Myocyte (in vitro differentiated cells): ENCODE measurements around the gene TNIP3. TPM values are rescaled to one million over a fixed set of nuclear protein-coding genes. Genes with fewer than 3 reads are reported as not detected.

Experiments
- DNase-seq: peaks from one replicate; pipeline ENCODE4 v3.0.0-alpha.2; 2012; ENCODE audit warnings: low read depth
- total RNA-seq: library from RNA; depleted of rRNA; stranded (reverse); fragments of >200 nt; gene quantifications from 2 replicates; pipeline ENCODE4 v1.2.3, GENCODE V29; 2014

TNIP3 gene
- total RNA-seq, 1 donor from 2014 or later, result not detected

DNA sequence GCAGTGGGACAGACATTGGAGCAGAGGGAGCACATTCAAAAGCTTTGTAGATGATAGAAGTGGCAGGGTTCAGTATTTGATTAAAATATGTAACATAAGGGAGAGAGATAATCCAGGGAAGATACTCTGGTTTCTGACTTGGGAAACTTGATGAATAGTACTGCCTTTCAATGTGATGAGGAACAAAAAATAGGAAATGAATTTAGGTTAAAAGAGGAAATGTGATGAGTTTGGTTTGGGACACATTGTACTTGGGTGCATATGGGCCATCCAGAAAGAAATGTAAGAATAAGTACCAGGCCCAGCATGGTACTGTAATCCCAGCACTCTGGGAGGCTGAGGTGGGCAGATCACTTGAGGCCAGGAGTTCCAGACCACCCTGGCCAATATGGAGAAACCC is 70.9 kb downstream of the TNIP3 start:
- no peak for DNase-seq

DNA sequence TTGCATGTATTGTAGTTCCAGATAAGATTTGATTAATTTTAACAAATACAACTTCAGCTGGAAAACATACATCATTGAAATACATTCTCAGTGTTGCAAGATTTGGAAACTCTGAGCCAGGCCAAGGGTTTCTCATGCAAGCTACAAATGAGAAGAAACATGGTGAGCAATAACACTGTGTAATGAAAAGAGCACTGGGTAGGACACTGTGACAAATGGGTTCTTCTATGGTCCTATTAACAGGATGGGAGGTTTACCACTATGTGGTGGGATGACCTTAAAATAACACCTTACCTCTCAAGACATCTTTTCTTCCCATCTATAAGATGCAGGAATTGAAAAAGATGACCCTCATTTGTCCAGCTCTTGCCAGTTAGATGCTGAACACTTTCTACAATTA is 72.2 kb downstream of the TNIP3 start:
- no peak for DNase-seq

DNA sequence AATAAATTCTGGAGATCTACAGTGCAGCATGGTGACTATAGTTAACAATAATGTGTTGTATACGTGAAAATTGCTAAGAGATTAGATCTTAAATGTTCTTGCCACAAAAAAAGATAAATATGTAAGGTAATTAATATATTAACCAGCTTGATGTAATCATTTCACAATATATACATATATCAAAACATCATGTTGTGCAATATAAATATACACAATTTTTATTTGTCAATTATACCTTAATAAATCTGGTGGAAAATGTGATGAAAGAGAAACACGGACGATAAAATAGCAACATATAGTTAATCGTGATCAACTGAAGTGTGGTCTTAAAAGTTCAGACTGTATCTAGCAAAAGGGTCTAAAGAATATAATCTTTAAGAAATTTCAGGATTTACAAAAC is 75.3 kb downstream of the TNIP3 start:
- no peak for DNase-seq

Other genes with a start within 250 kb of the TNIP3 start
- gene PRDM5, start 241.6 kb downstream of the TNIP3 start, total RNA-seq, result 12.3 and 13.3 TPM in 2 replicates
- gene NDNF, start 91.8 kb downstream of the TNIP3 start, total RNA-seq, result not detected in 2 replicates
- not detected in 2 replicates for gene QRFPR, start 216.7 kb upstream of the TNIP3 start, total RNA-seq